Panc1 (cell line): ENCODE data around the gene ELL2. TPM values are rescaled to one million over a fixed set of nuclear protein-coding genes. Genes with fewer than 3 reads are reported as not detected.

ENCODE experiments used
- ATAC-seq: fragments of 200-7000 bp; cut with Tn5 transposase; 2 replicates; pipeline ENCODE4 v1.9.1; 2020; ENCODE audit warnings: mild to moderate bottlenecking, moderate library complexity
- BruUV-seq: library from RNA; stranded (reverse); fragments of 400-500 nt; replicated peaks from 2 replicates; lab custom pipeline; 2021; lab: Mats Ljungman, UMichigan
- CTCF ChIA-PET: fragments of 300-600 bp; sonication (Branson Sonifier 250); formaldehyde crosslinking; loops from one replicate; lab custom pipeline; 2022; ENCODE audit warnings: antibody characterized with exemption; lab: Charles Lee
- POLR2A ChIA-PET: fragments of 300-600 bp; sonication (Branson Sonifier 250); formaldehyde crosslinking; loops from one replicate; lab custom pipeline; 2022; ENCODE audit warnings: antibody characterized with exemption; lab: Charles Lee
- DNase-seq: peaks from one replicate; pipeline ENCODE4 v3.0.0-alpha.2; 2010; ENCODE audit warnings: low read depth, low spot score
- H3K27ac ChIP-seq: 2 replicates; pipeline ENCODE4 v1.5.1; 2011; ENCODE audit warnings: mild to moderate bottlenecking, low read length, inconsistent platforms
- H3K27me3 ChIP-seq: fragments of 200-500 bp; sonication (Bioruptor generic); 2 replicates; pipeline ENCODE4 v1.6.0; 2014; ENCODE audit warnings: low read length, inconsistent platforms; ENCODE audit not compliant: control insufficient read depth, insufficient read depth
- H3K36me3 ChIP-seq: fragments of 200-500 bp; sonication (Bioruptor generic); 2 replicates; pipeline ENCODE4 v1.5.1; 2014; ENCODE audit warnings: inconsistent platforms, mild to moderate bottlenecking, low read length, moderate library complexity; ENCODE audit not compliant: control insufficient read depth, insufficient read depth
- H3K4me1 ChIP-seq: 2 replicates; pipeline ENCODE4 v1.5.1; 2011; ENCODE audit warnings: inconsistent platforms, mild to moderate bottlenecking, low read length, moderate library complexity; ENCODE audit not compliant: control insufficient read depth, insufficient read depth
- H3K4me3 ChIP-seq, 2 experiments: 2 replicates each; pipeline ENCODE4 v1.5.1; 2011 to 2012; ENCODE audit warnings: low read depth in 2 of 2, low read length in 2 of 2, mild to moderate bottlenecking in 2 of 2, inconsistent platforms in 1 of 2, moderate library complexity in 1 of 2
- H3K9me3 ChIP-seq: fragments of 200-500 bp; sonication (Bioruptor generic); 2 replicates; pipeline ENCODE4 v1.5.1; 2014; ENCODE audit warnings: low read depth, mild to moderate bottlenecking, inconsistent platforms, low read length, moderate library complexity; ENCODE audit not compliant: control insufficient read depth, insufficient read depth
- POLR2AphosphoS5 ChIP-seq: IDR thresholded peaks from 2 replicates; pipeline ENCODE4 v1.6.1; 2012; ENCODE audit warnings: mild to moderate bottlenecking, low read depth, low read length, moderate library complexity
- SIN3A ChIP-seq: IDR thresholded peaks from 2 replicates; pipeline ENCODE4 v1.6.1; 2012; ENCODE audit warnings: low read depth, mild to moderate bottlenecking, low read length, moderate library complexity, borderline replicate concordance; ENCODE audit not compliant: insufficient read depth
- TCF7L2 ChIP-seq: IDR thresholded peaks from 2 replicates; pipeline ENCODE4 v1.6.1; 2011; ENCODE audit warnings: mild to moderate bottlenecking, low read depth, low read length, inconsistent platforms
- in situ Hi-C: cut with HindIII; loops from 2 replicates; pipeline ENCODE4 v1.10.0; 2016; ENCODE audit warnings: low sequenced_read_pairs, low pct_unique_long_range_greater_than_20kb
- intact Hi-C: fragments of 100-400 bp; cut with micrococcal nuclease; formaldehyde crosslinking; loops from one replicate; pipeline ENCODE4 v1.10.0; 2022; ENCODE audit not compliant: unreplicated experiment
- total RNA-seq: library from RNA; stranded (reverse); gene quantifications from one replicate; pipeline ENCODE4 v1.2.1, GENCODE V29; 2021; ENCODE audit not compliant: unreplicated experiment
- TF ChIP-seq, protein P1 (sequence below): fragments of 450-650 bp; IDR thresholded peaks from 2 replicates; pipeline ENCODE4 v1.5.1; 2017; ENCODE audit warnings: mild to moderate bottlenecking
- TF ChIP-seq, protein P2 (sequence below), 2 experiments: IDR thresholded peaks; 2 replicates each; pipeline ENCODE4 v1.6.1; 2011 to 2012; ENCODE audit warnings: low read depth in 2 of 2, control low read depth in 1 of 2, low read length in 1 of 2, mild to moderate bottlenecking in 1 of 2, moderate library complexity in 1 of 2; ENCODE audit not compliant: insufficient read depth in 1 of 2

ELL2 gene
- total RNA-seq, 1 experiment from 2014 or later: 68.5 TPM

DNA sequence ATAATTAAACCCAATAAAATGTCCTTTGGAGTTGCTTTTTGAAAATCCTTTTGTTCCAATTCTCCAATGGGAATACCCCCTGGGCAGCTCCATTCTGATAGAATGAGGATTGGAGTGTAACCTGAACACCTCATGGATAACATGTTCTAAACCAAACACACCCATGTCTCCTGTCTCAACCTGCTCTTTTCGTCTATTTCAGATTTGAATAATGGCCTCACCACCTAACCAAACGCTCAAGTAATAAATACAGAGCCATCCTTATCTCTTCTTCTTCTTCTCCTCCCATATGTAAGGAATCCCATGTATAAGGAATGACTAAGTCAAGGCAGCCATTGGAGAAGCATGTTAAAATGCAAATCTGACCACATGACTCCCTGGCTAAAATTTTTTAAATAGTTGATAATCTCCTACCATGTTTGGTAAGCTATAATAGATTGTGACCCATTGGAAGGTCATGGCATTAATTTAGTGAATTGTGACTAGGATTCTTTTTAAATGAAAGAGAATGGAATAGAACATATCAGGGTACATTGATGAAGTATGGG is 26.0 kb downstream of the ELL2 start:
- Histone ChIP-seq H3K9me3 (no peaks in the 10 kb centered on the region), H3K36me3 (no peaks in the 10 kb centered on the region; the same call in 1 of the 2 replicates), H3K4me1 (peaks cover 17% of the 10 kb centered on the region), H3K27me3 (no peaks in the 10 kb centered on the region), H3K27ac (no peak overlapping the region), H3K4me3 (no peak overlapping the region)
- no TSS peak for BruUV-seq
- DNase-seq (no peak), ATAC-seq (no peak)
- CTCF ChIA-PET: no interaction called here
- POLR2A ChIA-PET: no interaction called here
- TF ChIP-seq, protein P1, sequence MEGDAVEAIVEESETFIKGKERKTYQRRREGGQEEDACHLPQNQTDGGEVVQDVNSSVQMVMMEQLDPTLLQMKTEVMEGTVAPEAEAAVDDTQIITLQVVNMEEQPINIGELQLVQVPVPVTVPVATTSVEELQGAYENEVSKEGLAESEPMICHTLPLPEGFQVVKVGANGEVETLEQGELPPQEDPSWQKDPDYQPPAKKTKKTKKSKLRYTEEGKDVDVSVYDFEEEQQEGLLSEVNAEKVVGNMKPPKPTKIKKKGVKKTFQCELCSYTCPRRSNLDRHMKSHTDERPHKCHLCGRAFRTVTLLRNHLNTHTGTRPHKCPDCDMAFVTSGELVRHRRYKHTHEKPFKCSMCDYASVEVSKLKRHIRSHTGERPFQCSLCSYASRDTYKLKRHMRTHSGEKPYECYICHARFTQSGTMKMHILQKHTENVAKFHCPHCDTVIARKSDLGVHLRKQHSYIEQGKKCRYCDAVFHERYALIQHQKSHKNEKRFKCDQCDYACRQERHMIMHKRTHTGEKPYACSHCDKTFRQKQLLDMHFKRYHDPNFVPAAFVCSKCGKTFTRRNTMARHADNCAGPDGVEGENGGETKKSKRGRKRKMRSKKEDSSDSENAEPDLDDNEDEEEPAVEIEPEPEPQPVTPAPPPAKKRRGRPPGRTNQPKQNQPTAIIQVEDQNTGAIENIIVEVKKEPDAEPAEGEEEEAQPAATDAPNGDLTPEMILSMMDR: no peak
- TF ChIP-seq POLR2AphosphoS5 (no peak), TCF7L2 (no peak), SIN3A (no peak)
- TF ChIP-seq, protein P2, sequence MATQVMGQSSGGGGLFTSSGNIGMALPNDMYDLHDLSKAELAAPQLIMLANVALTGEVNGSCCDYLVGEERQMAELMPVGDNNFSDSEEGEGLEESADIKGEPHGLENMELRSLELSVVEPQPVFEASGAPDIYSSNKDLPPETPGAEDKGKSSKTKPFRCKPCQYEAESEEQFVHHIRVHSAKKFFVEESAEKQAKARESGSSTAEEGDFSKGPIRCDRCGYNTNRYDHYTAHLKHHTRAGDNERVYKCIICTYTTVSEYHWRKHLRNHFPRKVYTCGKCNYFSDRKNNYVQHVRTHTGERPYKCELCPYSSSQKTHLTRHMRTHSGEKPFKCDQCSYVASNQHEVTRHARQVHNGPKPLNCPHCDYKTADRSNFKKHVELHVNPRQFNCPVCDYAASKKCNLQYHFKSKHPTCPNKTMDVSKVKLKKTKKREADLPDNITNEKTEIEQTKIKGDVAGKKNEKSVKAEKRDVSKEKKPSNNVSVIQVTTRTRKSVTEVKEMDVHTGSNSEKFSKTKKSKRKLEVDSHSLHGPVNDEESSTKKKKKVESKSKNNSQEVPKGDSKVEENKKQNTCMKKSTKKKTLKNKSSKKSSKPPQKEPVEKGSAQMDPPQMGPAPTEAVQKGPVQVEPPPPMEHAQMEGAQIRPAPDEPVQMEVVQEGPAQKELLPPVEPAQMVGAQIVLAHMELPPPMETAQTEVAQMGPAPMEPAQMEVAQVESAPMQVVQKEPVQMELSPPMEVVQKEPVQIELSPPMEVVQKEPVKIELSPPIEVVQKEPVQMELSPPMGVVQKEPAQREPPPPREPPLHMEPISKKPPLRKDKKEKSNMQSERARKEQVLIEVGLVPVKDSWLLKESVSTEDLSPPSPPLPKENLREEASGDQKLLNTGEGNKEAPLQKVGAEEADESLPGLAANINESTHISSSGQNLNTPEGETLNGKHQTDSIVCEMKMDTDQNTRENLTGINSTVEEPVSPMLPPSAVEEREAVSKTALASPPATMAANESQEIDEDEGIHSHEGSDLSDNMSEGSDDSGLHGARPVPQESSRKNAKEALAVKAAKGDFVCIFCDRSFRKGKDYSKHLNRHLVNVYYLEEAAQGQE (IDR thresholded peaks at IDR 0.05; ENCODE audit: insufficient read depth in 1 of 2, low read depth in 2 of 2, low read length in 1 of 2): no peak
- intact Hi-C loops: no loop called here
- in situ Hi-C loops: no loop called here

DNA sequence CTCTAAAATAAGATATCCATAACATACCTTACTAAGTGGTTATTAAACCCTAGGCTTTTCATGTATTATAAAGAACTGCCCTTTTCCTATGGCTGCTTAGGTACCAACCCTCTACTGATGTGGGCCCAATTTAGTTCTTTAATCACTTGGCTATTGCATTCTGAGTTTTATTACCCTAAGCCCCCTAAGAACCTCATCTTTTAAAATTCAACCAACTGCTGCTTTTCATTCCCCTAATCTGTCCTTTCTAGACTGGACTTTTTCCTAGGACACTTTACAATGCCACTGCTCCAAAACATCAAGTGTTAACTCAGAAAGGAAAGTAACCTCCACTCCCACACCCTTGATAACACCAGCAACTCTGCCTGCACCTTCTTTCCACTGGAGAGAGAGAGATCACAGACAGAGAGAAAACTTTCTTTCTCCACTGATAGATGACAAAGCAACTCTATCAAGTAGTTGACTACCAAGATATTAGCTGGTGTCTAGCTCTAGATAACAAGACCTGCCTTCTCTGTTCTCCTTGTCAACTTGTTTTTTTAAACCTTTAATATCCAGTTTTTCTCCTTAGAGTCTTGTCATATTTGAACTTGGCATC is 27.3 kb downstream of the ELL2 start:
- no peak overlapping the region for H3K27ac ChIP-seq
- TF ChIP-seq, protein P1: no peak
- TF ChIP-seq SIN3A (no peak), POLR2AphosphoS5 (no peak), TCF7L2 (no peak)
- TF ChIP-seq, protein P2 (IDR thresholded peaks at IDR 0.05; ENCODE audit: insufficient read depth in 1 of 2, low read depth in 2 of 2, low read length in 1 of 2): no peak
- intact Hi-C loops (no loop called here), in situ Hi-C loops (no loop called here)
- BruUV-seq: TSS peak; percentile 1
- H3K9me3 ChIP-seq: no peaks in the 10 kb centered on the region
- no peak for DNase-seq
- H3K4me1 ChIP-seq: peaks cover 19% of the 10 kb centered on the region
- H3K4me3 ChIP-seq: no peak overlapping the region
- ATAC-seq: no peak
- POLR2A ChIA-PET: no interaction called here
- H3K27me3 ChIP-seq: no peaks in the 10 kb centered on the region
- H3K36me3 ChIP-seq: no peaks in the 10 kb centered on the region; the same call in 1 of the 2 replicates
- CTCF ChIA-PET: no interaction called here
